Central memory CD8-positive, alpha-beta T cell (primary cell): ENCODE data around the gene PHACTR1.

Source experiments
- ATAC-seq: fragments of 150-1000 bp; cut with Tn5 transposase; replicated peaks from 2 replicates; pipeline ENCODE4 v1.10.0; 2022; ENCODE audit warnings: mild to moderate bottlenecking, moderate FRiP score, moderate number of reproducible peaks; ENCODE audit not compliant: poor library complexity, severe bottlenecking; ENCODE audit errors: extremely low read depth
- DNase-seq, 2 donors: peaks; one replicate each; pipeline ENCODE4 v3.0.0; 2021; ENCODE audit warnings: low spot score in 2 of 2
- H3K27ac Mint-ChIP-seq: one replicate; pipeline ENCODE4 v1.8.0; 2022; ENCODE audit warnings: low read depth, mild to moderate bottlenecking, moderate library complexity, mixed read lengths
- H3K27me3 Mint-ChIP-seq: one replicate; pipeline ENCODE4 v1.8.0; 2022; ENCODE audit warnings: mixed read lengths
- H3K36me3 Mint-ChIP-seq: one replicate; pipeline ENCODE4 v1.8.0; 2022; ENCODE audit warnings: mild to moderate bottlenecking, moderate library complexity, mixed read lengths; ENCODE audit not compliant: insufficient read depth
- H3K4me1 Mint-ChIP-seq: one replicate; pipeline ENCODE4 v1.8.0; 2022; ENCODE audit warnings: mixed read lengths
- H3K4me3 Mint-ChIP-seq: one replicate; pipeline ENCODE4 v1.8.0; 2022; ENCODE audit warnings: mild to moderate bottlenecking, moderate library complexity, mixed read lengths
- H3K9me3 Mint-ChIP-seq: one replicate; pipeline ENCODE4 v1.8.0; 2022; ENCODE audit warnings: mixed read lengths

PHACTR1 gene

DNA sequence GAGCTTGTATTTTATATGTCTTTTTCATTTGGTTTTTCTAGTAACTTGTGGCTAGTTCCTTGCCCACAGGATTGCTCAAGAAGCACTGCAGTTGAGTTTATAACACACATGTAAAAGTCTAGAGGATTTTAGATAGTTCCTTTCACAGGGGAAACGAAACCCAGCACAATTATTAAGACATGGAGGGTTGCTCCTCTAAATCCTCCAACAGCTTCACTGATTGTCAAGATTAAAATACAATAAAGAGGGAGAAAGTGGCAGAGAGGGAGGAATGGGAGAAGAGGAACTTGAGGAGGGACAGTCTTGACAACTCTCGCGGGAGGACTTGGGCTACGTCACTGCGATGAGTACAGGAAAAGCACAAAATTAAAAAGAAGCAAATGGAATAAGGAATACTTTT, 621.5 kb downstream of the PHACTR1 start:
- peaks cover 1% of the 10 kb centered on the region for H3K36me3 Mint-ChIP-seq
- no peaks in the 10 kb centered on the region for H3K4me1 Mint-ChIP-seq
- DNase-seq: no peak
- ATAC-seq: no peak
- no peak overlapping the region for H3K4me3 Mint-ChIP-seq
- H3K27me3 Mint-ChIP-seq: no peaks in the 10 kb centered on the region
- no peaks in the 10 kb centered on the region for H3K9me3 Mint-ChIP-seq
- H3K27ac Mint-ChIP-seq: no peak overlapping the region
